ENCODE results near the gene IKZF2.
"Not testable (repeated sequence)": the region's sequence is repeated elsewhere in the genome, so short reads cannot be mapped to it uniquely, and the experiment has no call there.

The IKZF2 gene

DNA sequence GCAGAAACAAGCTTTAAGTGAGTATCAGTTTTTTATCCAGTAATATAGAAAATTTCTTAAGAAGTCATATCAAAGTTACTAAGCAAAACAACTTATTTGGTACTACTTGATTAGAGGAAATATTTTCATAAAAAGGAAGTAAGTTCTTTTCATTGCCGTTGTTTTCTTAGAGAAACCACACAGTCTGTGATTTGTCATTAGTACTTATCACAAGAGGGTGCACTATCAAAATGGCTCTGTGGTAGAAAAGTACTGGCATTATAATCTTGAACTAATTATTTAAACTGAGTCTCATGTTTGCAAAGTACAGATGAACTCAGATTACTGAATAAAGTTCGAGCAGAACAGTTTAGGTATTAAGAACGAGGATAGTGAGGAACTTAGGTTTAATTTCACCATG lies 93.4 kb downstream of the IKZF2 start:
- no peaks in the 10 kb centered on the region for H3K9me3 Mint-ChIP-seq
- H3K27ac Mint-ChIP-seq: no peak overlapping the region
- H3K4me3 Mint-ChIP-seq: no peak overlapping the region
- no peak for ATAC-seq
- H3K36me3 Mint-ChIP-seq: no peaks in the 10 kb centered on the region
- no peaks in the 10 kb centered on the region for H3K27me3 Mint-ChIP-seq
- H3K4me1 Mint-ChIP-seq: no peaks in the 10 kb centered on the region

DNA sequence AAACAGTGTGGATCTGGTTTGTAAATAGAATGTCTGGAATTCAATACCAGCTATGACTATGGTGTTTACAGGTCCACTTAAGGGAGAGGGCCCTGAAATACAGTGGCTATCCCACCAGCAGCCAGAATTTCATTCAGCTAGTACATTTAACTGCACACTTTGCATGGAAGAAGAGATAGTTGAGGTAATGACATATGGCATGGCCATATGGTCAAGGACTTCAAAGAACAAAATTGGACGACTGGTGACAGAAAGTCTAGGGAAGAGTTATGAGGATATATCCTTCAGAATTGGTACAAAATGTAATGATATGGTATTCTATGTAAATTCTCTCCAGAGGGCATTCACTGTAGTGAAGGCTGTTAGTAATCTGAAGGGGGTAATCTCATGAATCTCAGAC lies 105.0 kb downstream of the IKZF2 start:
- no peak for ATAC-seq

GRCh38 chr2:213043566-213043965 lies 107.8 kb downstream of the IKZF2 start:
- Mint-ChIP-seq H3K27ac (no peak overlapping the region), H3K4me1 (peaks cover 2% of the 10 kb centered on the region), H3K36me3 (no peaks in the 10 kb centered on the region), H3K9me3 (no peaks in the 10 kb centered on the region), H3K4me3 (no peak overlapping the region), H3K27me3 (no peaks in the 10 kb centered on the region)
- no peak for ATAC-seq

More for the DNA sequence above, 105.0 kb downstream of the IKZF2 start:
- H3K36me3 Mint-ChIP-seq: no peaks in the 10 kb centered on the region
- H3K4me3 Mint-ChIP-seq: no peak overlapping the region
- no peaks in the 10 kb centered on the region for H3K27me3 Mint-ChIP-seq
- H3K4me1 Mint-ChIP-seq: no peaks in the 10 kb centered on the region
- no peaks in the 10 kb centered on the region for H3K9me3 Mint-ChIP-seq
- H3K27ac Mint-ChIP-seq: no peak overlapping the region

DNA sequence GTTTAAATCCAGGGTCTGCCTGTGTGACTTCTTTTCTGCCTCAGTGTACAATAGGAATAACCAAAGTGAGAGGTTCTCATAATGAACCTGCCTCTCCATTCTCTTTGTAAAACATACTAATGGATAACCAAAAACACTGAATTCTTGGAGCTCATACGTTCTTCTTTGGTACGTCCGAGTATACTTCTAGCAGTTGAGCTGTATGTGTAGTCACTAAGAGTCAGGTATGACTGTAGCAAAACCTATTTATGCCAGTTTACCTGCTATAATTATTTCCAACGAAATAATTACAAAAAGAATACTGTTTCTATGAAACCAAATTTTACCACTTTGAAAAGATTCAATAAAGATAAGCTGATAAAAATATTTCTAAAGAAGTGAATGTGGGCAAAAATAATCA lies 109.2 kb downstream of the IKZF2 start:
- H3K4me3 Mint-ChIP-seq: no peak overlapping the region
- no peaks in the 10 kb centered on the region for H3K36me3 Mint-ChIP-seq
- no peaks in the 10 kb centered on the region for H3K9me3 Mint-ChIP-seq
- peaks cover 15% of the 10 kb centered on the region for H3K4me1 Mint-ChIP-seq
- H3K27ac Mint-ChIP-seq: no peak overlapping the region
- H3K27me3 Mint-ChIP-seq: no peaks in the 10 kb centered on the region
- ATAC-seq: no peak

GRCh38 chr2:213036836-213037235 lies 114.6 kb downstream of the IKZF2 start:
- Mint-ChIP-seq H3K4me1 (peaks cover 36% of the 10 kb centered on the region), H3K27ac (no peak overlapping the region), H3K9me3 (no peaks in the 10 kb centered on the region), H3K4me3 (no peak overlapping the region), H3K36me3 (no peaks in the 10 kb centered on the region), H3K27me3 (no peaks in the 10 kb centered on the region)
- no peak for ATAC-seq

DNA sequence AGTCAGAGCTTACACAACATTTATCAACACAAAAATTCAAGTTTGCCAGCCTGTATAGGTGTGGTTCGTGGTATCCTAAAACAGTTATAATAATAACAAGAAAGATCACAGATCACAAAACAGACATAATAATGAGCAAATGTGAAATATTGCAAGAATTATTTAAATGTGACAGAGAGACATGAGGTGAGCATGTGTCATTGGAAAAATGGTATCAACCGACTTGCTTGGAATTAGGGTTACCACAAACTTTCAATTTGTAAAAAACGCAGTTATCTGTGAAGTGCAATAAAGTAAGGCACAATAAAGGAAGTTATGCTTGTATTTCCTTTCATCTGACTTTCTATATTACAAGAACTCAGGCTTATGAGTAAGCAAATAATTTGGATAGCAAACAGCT lies 116.8 kb downstream of the IKZF2 start:
- ATAC-seq: no peak
- Mint-ChIP-seq H3K27me3 (no peaks in the 10 kb centered on the region), H3K36me3 (no peaks in the 10 kb centered on the region), H3K27ac (no peak overlapping the region), H3K9me3 (no peaks in the 10 kb centered on the region), H3K4me3 (no peak overlapping the region), H3K4me1 (peaks cover 36% of the 10 kb centered on the region)

- no peaks in the 10 kb centered on the region for H3K27me3 Mint-ChIP-seq
- no peak overlapping the region for H3K4me3 Mint-ChIP-seq
- H3K36me3 Mint-ChIP-seq: no peaks in the 10 kb centered on the region
- H3K4me1 Mint-ChIP-seq: peaks cover 24% of the 10 kb centered on the region
- no peak for ATAC-seq
- H3K9me3 Mint-ChIP-seq: no peaks in the 10 kb centered on the region
- H3K27ac Mint-ChIP-seq: no peak overlapping the region
These were observed 118.8 kb downstream of the IKZF2 start for GRCh38 chr2:213032607-213033006.

DNA sequence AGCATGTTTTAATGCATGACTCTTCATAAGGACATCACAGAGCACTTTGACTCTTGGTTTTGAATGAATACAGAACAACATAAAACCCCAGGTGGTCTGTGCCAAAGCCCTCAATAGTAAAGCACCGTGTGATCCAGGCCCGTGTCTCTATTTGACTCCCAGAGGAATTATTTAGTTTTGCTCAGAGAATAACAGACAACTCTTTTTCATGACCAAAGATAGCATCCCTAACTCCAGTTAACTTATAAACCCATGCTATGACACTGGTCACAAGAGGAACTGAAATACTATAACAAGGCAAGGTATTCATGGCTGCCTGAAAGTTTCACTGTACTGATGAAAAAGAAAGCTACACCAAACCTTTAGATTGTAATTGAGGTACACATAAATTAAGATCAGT lies 128.4 kb downstream of the IKZF2 start:
- peak; percentile 79 for ATAC-seq
- Mint-ChIP-seq H3K36me3 (peaks cover 6% of the 10 kb centered on the region), H3K4me1 (no peaks in the 10 kb centered on the region), H3K27ac (no peak overlapping the region), H3K4me3 (no peak overlapping the region), H3K9me3 (no peaks in the 10 kb centered on the region), H3K27me3 (no peaks in the 10 kb centered on the region)

DNA sequence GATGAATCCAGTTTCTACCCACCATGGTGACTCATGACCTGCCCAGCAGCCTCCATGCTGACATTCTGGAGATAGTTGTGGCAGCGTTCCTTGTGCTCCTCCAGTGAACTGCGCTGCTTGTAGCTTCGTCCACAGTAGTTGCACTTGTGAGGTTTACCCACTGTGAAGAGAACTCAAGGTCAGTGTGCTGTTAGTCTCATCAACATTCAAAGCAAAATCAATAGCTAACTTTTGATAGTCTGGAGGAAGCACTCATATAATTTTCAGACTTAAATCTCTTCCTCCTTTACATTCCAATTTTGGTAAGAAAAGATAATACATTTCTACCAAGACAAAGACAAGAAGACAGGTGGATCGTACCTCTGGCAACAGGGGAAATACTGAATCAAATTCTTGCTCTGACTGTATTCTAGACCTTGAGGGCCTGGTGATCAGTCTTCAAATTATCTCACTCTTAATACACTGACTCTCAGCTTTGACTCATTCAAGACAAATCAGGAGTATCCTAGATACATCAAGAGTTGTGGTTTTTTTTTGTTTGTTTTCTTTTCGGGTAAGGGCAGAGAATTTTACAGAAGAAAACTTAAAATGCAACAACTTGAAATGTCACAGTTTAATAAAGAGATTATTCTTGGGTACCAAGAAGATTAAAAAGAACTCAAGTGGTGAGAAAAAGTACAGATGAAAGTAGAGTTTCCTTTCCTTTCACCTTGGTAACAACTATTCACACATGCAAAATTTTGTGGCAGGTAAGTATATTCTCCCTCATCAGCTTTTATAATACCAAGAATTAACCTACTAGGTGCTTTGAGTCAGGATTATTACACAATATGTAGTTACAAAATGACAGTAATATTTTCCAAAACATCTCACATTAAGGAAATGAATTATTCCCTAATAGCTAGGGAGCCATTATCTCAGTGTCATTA lies 129.2 kb downstream of the IKZF2 start:
- H3K27me3 Mint-ChIP-seq: no peaks in the 10 kb centered on the region
- H3K4me1 Mint-ChIP-seq: no peaks in the 10 kb centered on the region
- no peak overlapping the region for H3K4me3 Mint-ChIP-seq
- peaks cover 6% of the 10 kb centered on the region for H3K36me3 Mint-ChIP-seq
- H3K9me3 Mint-ChIP-seq: no peaks in the 10 kb centered on the region
- ATAC-seq: peak; percentile 78
- H3K27ac Mint-ChIP-seq: no peak overlapping the region

GRCh38 chr2:213020913-213021312 lies 130.5 kb downstream of the IKZF2 start:
- not testable (repeated sequence) for H3K9me3 Mint-ChIP-seq, H3K4me1 Mint-ChIP-seq, ATAC-seq, H3K27me3 Mint-ChIP-seq, H3K27ac Mint-ChIP-seq, H3K36me3 Mint-ChIP-seq, H3K4me3 Mint-ChIP-seq

DNA sequence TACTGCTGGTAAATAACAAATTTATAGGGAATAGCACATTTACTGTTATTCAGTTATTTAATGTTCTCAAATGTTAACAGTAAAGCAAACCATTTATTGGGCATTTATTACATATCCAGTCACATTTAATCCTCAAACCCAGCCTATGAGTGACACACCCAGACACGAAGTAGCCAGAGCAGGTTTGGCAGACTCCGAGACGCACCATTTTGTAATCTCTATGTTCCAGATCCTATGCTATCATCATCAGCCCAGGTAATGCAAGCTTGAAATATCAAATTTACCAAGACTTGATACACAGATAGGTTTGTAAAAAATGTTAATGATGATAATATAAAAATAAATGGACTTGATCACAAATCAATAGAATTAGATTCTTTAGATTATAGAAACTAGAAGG lies 131.1 kb downstream of the IKZF2 start:
- Mint-ChIP-seq H3K9me3 (no peaks in the 10 kb centered on the region), H3K27me3 (no peaks in the 10 kb centered on the region), H3K4me1 (peaks cover 15% of the 10 kb centered on the region), H3K4me3 (no peak overlapping the region), H3K36me3 (peaks cover 6% of the 10 kb centered on the region), H3K27ac (no peak overlapping the region)
- ATAC-seq: no peak

DNA sequence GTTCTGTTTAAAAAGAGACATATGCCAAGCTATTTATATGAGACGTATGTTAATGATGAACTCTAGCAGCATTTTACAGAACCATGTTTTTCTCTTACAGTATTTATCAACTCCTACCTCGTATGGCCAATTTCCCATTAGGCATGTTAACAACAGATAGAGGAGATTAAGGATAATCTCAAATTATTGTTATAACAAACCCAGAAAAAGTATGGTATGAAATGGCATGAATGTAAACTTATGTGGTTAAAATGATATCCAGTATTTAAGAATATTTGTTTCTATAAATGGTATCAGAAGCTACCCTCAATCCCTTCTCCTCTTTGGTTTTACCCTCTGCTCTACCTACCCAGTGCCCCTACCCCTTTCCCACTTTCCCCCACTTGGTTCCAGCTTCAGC lies 132.0 kb downstream of the IKZF2 start:
- H3K27ac Mint-ChIP-seq: no peak overlapping the region
- H3K27me3 Mint-ChIP-seq: no peaks in the 10 kb centered on the region
- peaks cover 18% of the 10 kb centered on the region for H3K4me1 Mint-ChIP-seq

DNA sequence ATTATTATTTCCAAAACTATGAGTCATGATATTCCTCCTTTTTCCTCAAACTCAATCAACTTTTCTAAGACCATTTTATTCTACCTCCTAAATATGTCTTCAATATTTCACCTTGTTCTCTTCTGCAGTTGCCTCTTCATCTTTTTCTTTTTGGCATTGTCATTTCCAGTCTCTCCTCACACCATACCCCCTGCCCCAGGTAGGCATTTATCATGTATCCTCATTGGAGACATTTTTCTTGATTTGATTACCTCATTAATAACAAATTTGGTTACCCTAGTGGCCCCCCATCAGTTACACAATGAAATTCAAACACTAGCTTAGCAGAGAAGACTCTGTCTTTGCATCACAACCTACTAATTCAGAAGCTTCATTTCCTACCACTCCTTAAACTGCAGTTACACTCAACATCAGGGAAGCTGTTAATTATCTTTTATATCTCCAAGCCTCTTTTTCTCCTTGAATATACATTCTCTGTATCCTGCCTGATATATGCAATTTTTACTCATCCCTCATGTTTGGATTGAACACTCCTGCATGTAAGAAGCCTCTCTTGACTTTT lies 133.0 kb downstream of the IKZF2 start:
- Mint-ChIP-seq H3K27me3 (no peaks in the 10 kb centered on the region), H3K4me3 (no peak overlapping the region), H3K36me3 (peaks cover 6% of the 10 kb centered on the region), H3K9me3 (no peaks in the 10 kb centered on the region), H3K4me1 (peaks cover 18% of the 10 kb centered on the region), H3K27ac (no peak overlapping the region)
- no peak for ATAC-seq

More for the DNA sequence above, 132.0 kb downstream of the IKZF2 start:
- H3K4me3 Mint-ChIP-seq: no peak overlapping the region
- ATAC-seq: no peak
- H3K36me3 Mint-ChIP-seq: peaks cover 6% of the 10 kb centered on the region
- H3K9me3 Mint-ChIP-seq: no peaks in the 10 kb centered on the region

- H3K27me3 Mint-ChIP-seq: no peaks in the 10 kb centered on the region
- peaks cover 6% of the 10 kb centered on the region for H3K36me3 Mint-ChIP-seq
- no peak overlapping the region for H3K27ac Mint-ChIP-seq
- H3K4me1 Mint-ChIP-seq: peaks cover 18% of the 10 kb centered on the region
- no peak for ATAC-seq
- H3K9me3 Mint-ChIP-seq: no peaks in the 10 kb centered on the region
- H3K4me3 Mint-ChIP-seq: no peak overlapping the region
These were observed 134.0 kb downstream of the IKZF2 start for GRCh38 chr2:213017404-213017803.

DNA sequence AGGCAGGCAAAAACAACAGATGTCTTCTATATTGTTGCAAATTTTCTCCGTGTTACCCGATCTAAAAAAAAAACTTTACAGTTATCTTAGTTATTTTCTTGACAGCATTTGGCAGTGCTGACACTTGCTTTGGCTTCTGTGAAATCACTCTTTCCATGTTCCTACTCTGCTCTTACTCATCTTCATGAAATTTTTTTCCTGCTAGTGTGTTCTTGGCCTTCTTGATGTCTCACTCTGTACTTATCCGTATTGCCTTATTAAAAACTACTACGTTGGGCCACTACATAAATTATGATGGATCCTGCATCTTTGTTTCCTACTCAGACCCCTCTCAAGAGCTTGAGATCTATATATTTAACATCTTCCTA lies 134.4 kb downstream of the IKZF2 start:
- H3K36me3 Mint-ChIP-seq: peaks cover 6% of the 10 kb centered on the region
- ATAC-seq: no peak
- no peak overlapping the region for H3K4me3 Mint-ChIP-seq
- peaks cover 18% of the 10 kb centered on the region for H3K4me1 Mint-ChIP-seq
- no peaks in the 10 kb centered on the region for H3K9me3 Mint-ChIP-seq
- no peaks in the 10 kb centered on the region for H3K27me3 Mint-ChIP-seq
- no peak overlapping the region for H3K27ac Mint-ChIP-seq

Measured in stimulated activated memory B cell treated with anti-CD40 and anti-IgM and Interleukin-4, amounts not matched to agents 10 μg/mL and 1 μg/mL and 100 μg/mL, for 72 hours (primary cell).